HL-60 (cell line): ENCODE data around the gene CST5.
"Not testable (repeated sequence)": the region's sequence is repeated elsewhere in the genome, so short reads cannot be mapped to it uniquely, and the experiment has no call there.

ENCODE experiments used
- DNase-seq, 2 experiments: peaks; one replicate each; pipeline ENCODE4 v3.0.0-alpha.2; 2010 to 2020; ENCODE audit warnings: low read depth in 1 of 2, low spot score in 1 of 2
- H3K27ac ChIP-seq: fragments of 250-450 bp; sonication (Bioruptor Pico); replicated peaks from 2 replicates; pipeline ENCODE4 v1.5.1; 2020; ENCODE audit warnings: mild to moderate bottlenecking, moderate library complexity
- H3K27me3 ChIP-seq: fragments of 250-450 bp; sonication (Bioruptor Pico); 2 replicates; pipeline ENCODE4 v1.5.1; 2021; ENCODE audit warnings: mild to moderate bottlenecking, moderate library complexity; ENCODE audit not compliant: insufficient read depth, poor library complexity, severe bottlenecking
- H3K4me3 ChIP-seq: replicated peaks from 2 replicates; pipeline ENCODE4 v1.5.1; 2011; ENCODE audit warnings: mild to moderate bottlenecking, control low read depth, low read length; ENCODE audit not compliant: insufficient read depth
- GABPA ChIP-seq: IDR thresholded peaks from 2 replicates; pipeline ENCODE4 v1.6.1; 2012; ENCODE audit warnings: low read depth
- POLR2AphosphoS5 ChIP-seq: IDR thresholded peaks from 2 replicates; pipeline ENCODE4 v1.6.1; 2012; ENCODE audit warnings: low read depth
- SPI1 ChIP-seq: IDR thresholded peaks from 2 replicates; pipeline ENCODE4 v1.6.1; 2012; ENCODE audit warnings: low read depth, mild to moderate bottlenecking, borderline replicate concordance
- TF ChIP-seq, protein P1 (sequence below): IDR thresholded peaks from one replicate; pipeline ENCODE4 v1.5.1; 2011; ENCODE audit warnings: low read length, control low read depth, inconsistent platforms; ENCODE audit not compliant: insufficient read depth
- TF ChIP-seq, protein P2 (sequence below): IDR thresholded peaks from 2 replicates; pipeline ENCODE4 v1.6.1; 2012; ENCODE audit warnings: low read depth; ENCODE audit not compliant: insufficient replicate concordance

The CST5 gene

DNA sequence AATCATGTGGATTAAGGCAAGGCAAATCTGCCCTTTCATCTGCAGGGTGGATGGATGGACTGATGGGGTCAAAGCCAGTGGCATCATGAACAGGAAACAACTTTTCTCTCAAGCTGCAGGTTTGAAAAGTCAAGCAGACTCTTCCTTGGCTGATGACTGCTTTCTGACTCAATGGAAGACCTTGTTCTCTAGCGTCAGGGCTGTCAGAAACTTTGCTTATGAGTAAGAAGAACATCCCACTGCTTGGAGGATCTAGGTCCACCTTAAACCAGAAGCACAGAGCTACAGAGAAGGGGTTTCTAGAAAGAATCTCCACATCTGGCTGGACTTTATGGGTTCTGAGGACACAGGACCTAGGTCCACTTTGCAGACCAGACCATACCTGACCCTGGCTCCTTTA, 36.3 kb upstream of the CST5 start:
- TF ChIP-seq POLR2AphosphoS5 (no peak), SPI1 (no peak), GABPA (no peak)
- TF ChIP-seq, protein P1, sequence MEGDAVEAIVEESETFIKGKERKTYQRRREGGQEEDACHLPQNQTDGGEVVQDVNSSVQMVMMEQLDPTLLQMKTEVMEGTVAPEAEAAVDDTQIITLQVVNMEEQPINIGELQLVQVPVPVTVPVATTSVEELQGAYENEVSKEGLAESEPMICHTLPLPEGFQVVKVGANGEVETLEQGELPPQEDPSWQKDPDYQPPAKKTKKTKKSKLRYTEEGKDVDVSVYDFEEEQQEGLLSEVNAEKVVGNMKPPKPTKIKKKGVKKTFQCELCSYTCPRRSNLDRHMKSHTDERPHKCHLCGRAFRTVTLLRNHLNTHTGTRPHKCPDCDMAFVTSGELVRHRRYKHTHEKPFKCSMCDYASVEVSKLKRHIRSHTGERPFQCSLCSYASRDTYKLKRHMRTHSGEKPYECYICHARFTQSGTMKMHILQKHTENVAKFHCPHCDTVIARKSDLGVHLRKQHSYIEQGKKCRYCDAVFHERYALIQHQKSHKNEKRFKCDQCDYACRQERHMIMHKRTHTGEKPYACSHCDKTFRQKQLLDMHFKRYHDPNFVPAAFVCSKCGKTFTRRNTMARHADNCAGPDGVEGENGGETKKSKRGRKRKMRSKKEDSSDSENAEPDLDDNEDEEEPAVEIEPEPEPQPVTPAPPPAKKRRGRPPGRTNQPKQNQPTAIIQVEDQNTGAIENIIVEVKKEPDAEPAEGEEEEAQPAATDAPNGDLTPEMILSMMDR = no peak
- TF ChIP-seq, protein P2, sequence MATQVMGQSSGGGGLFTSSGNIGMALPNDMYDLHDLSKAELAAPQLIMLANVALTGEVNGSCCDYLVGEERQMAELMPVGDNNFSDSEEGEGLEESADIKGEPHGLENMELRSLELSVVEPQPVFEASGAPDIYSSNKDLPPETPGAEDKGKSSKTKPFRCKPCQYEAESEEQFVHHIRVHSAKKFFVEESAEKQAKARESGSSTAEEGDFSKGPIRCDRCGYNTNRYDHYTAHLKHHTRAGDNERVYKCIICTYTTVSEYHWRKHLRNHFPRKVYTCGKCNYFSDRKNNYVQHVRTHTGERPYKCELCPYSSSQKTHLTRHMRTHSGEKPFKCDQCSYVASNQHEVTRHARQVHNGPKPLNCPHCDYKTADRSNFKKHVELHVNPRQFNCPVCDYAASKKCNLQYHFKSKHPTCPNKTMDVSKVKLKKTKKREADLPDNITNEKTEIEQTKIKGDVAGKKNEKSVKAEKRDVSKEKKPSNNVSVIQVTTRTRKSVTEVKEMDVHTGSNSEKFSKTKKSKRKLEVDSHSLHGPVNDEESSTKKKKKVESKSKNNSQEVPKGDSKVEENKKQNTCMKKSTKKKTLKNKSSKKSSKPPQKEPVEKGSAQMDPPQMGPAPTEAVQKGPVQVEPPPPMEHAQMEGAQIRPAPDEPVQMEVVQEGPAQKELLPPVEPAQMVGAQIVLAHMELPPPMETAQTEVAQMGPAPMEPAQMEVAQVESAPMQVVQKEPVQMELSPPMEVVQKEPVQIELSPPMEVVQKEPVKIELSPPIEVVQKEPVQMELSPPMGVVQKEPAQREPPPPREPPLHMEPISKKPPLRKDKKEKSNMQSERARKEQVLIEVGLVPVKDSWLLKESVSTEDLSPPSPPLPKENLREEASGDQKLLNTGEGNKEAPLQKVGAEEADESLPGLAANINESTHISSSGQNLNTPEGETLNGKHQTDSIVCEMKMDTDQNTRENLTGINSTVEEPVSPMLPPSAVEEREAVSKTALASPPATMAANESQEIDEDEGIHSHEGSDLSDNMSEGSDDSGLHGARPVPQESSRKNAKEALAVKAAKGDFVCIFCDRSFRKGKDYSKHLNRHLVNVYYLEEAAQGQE = no peak
- Histone ChIP-seq H3K27me3 (no peaks in the 10 kb centered on the region), H3K4me3 (no peak overlapping the region), H3K27ac (no peak overlapping the region)
- no peak for DNase-seq

DNA sequence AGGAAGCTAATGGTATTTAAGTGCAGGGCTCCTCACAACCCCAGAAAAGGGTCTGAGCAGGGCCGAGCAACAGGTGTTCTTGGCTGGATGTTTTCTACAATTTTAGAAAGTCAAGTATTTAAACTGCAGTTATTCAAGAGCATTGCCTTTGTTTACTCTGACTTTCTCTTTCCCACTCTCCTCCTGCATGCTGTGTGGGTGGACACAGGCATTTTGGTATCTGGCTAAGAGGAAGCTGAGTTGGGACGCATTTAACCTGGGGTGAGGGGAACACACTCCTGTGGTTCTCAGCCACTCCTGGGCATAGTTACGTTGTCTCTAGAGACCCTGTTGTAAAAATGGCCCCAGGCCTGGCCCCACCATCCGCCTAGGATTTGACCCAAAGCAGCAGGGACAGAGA, 34.9 kb upstream of the CST5 start:
- not testable (repeated sequence) for DNase-seq, H3K27ac ChIP-seq, H3K27me3 ChIP-seq, H3K4me3 ChIP-seq

DNA sequence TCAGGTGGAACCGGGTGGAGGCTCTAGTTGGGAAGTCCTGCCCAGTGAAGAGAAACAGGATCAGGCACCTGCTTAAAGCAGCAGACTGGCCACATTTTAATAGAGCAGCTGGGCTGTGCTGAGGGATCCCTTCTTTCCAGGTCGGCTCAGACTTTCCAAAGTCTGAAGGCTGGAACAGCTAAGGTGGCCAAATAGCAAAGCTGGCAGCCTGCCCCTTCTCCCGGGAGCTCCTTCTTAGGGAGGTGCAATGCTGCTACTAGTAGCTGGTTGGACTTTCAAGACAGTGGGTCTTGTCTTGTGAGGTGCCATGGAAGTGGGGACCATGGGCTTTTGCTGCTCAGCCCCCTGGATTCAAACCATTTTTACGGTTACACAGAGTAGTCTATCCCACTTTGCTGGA, 30.7 kb upstream of the CST5 start:
- H3K27ac ChIP-seq = no peak overlapping the region
- no peak for TF ChIP-seq SPI1
- TF ChIP-seq, protein P2 = no peak
- no peak for TF ChIP-seq POLR2AphosphoS5
- TF ChIP-seq, protein P1 = no peak
- no peak for TF ChIP-seq GABPA
- DNase-seq = no peak
- H3K4me3 ChIP-seq = no peak overlapping the region
- no peaks in the 10 kb centered on the region for H3K27me3 ChIP-seq

DNA sequence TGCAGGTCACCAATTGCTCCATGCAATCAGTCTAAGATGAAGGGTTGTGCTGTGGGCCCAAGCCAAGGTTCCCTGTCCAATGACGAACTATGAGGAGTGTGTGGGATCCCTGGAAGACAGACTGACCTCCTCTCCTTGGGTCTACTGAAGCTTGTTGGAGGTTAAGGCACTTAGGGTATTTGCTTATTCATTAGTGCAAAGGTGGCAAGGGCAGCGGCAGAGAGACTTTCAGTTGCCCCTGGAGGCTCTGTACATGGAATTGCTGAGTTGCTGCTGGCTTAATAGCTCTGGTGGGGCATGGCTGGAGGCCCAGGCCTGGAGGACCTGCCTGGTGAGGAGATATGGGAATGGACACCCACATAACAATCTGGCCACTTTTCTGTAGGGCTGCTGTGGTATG, 29.8 kb upstream of the CST5 start:
- no peak overlapping the region for H3K27ac ChIP-seq
- TF ChIP-seq, protein P1 = no peak
- TF ChIP-seq POLR2AphosphoS5 = no peak
- no peak for DNase-seq
- H3K27me3 ChIP-seq = no peaks in the 10 kb centered on the region
- H3K4me3 ChIP-seq = no peak overlapping the region
